ENCODE measurements around the gene STARD10. TPM values are rescaled to one million over a fixed set of nuclear protein-coding genes. Genes with fewer than 3 reads are reported as not detected.

Gene STARD10
- total and polyA plus RNA-seq, 2 experiments from 2014 or later = 16.6 to 20.5 TPM

- H3K79me2 ChIP-seq (replicated peaks; ENCODE audit: insufficient read depth) = no peaks in the 10 kb centered on the region
- no peak overlapping the region for H3K4me2 ChIP-seq
- Mint-ChIP-seq H3K4me1 (peaks cover 19% of the 10 kb centered on the region), H3K9me3 (no peaks in the 10 kb centered on the region), H3K4me3 (no peak overlapping the region), H3K27ac (no peak overlapping the region), H3K27me3 (ENCODE audit: insufficient read depth, low read depth, poor library complexity) (peaks cover 10% of the 10 kb centered on the region), H3K36me3 (ENCODE audit: low read depth) (no peaks in the 10 kb centered on the region)
- H3F3A ChIP-seq (replicated peaks; ENCODE audit: low read depth) = no peaks in the 10 kb centered on the region
- H3K36me3 ChIP-seq (ENCODE audit: insufficient read depth) = no peaks in the 10 kb centered on the region
- peaks cover 13% of the 10 kb centered on the region for H3K4me1 ChIP-seq (ENCODE audit: insufficient read depth)
- no peak for ATAC-seq
- DNase-seq (ENCODE audit: low spot score) = no peak
- H3K27me3 ChIP-seq (ENCODE audit: insufficient read depth) = no peaks in the 10 kb centered on the region
- no peak for TF ChIP-seq ZNF331 (CRISPR knock-in tag; IDR thresholded peaks at IDR 0.05; ENCODE audit: low read depth)
- TF ChIP-seq CREB1 (CRISPR knock-in tag; IDR thresholded peaks at IDR 0.05; ENCODE audit: low read depth) = no peak
- TF ChIP-seq CTCF (conservative IDR thresholded peaks at IDR 0.05; ENCODE audit: low read depth in 2 of 2) = no peak
- no peak for TF ChIP-seq ETS1 (IDR thresholded peaks at IDR 0.05)
- no peak for TF ChIP-seq ZNF462 (CRISPR knock-in tag; IDR thresholded peaks at IDR 0.05)
- no peak for TF ChIP-seq POLR2AphosphoS5 (IDR thresholded peaks at IDR 0.05; ENCODE audit: low read depth)
- no peak for TF ChIP-seq EZH2 (IDR thresholded peaks at IDR 0.05; ENCODE audit: low read depth, unreplicated experiment)
- TF ChIP-seq REST (IDR thresholded peaks at IDR 0.05; ENCODE audit: unreplicated experiment) = no peak
- no peaks in the 10 kb centered on the region for H3K9me2 ChIP-seq (ENCODE audit: insufficient read depth)
- H2AFZ ChIP-seq = no peak overlapping the region
- H3K4me3 ChIP-seq = no peak overlapping the region
- H3K27ac ChIP-seq (ENCODE audit: low read depth) = no peak overlapping the region
- no peaks in the 10 kb centered on the region for H4K20me1 ChIP-seq (replicated peaks; ENCODE audit: insufficient read depth)
Measured at GRCh38 chr11:72799441-72799840, 5.6 kb upstream of the STARD10 start.

Data from GM23338 (cell line).